H1 (cell line): ENCODE measurements around the gene PCDH19. TPM values are rescaled to one million over a fixed set of nuclear protein-coding genes. Genes with fewer than 3 reads are reported as not detected.

ENCODE experiments used
- polyA plus RNA-seq, 7 experiments: library from polyadenylated mRNA; depleted of rRNA in 3 of 7; stranded (reverse) in 5 of 7; unstranded in 2 of 7; fragments of >200 nt in 5 of 7; fragments of 200-250 nt in 2 of 7; gene quantifications; 1 replicate in 5 of 7; 2 replicates in 1 of 7; 4 replicates in 1 of 7; pipeline versions ENCODE4 v1.2.1 to v1.2.3, GENCODE V29; 2011 to 2013; ENCODE audit warnings: missing spikeins in 2 of 7, mixed read lengths in 2 of 7
- total RNA-seq: library from RNA; stranded (reverse); fragmentation: NEBNext Ultra II Directional; extraction: Animal tissue kit (Norgen Biotek cat#: 25700); gene quantifications from 2 replicates; pipeline ENCODE4 v1.2.1, GENCODE V29; 2021

The PCDH19 gene
- total and polyA plus RNA-seq, 2 of the 8 experiments (the other 6 are each of a cell fraction or from before 2014, with no cell fraction given), result 0.12 to 1.2 TPM

Other genes with a start within 250 kb of the PCDH19 start
- 2.1 TPM in 2 replicates for gene TNMD, start 174.7 kb upstream of the PCDH19 start, total RNA-seq
- 0.85 and 1.4 TPM in 2 replicates for gene TNMD, start 174.7 kb upstream of the PCDH19 start, polyA plus RNA-seq (2011; rRNA removed)
- gene TSPAN6, start 226.5 kb upstream of the PCDH19 start, total RNA-seq, result 56.8 and 58.1 TPM in 2 replicates
- gene TSPAN6, start 226.5 kb upstream of the PCDH19 start, polyA plus RNA-seq (2011; rRNA removed), result 41.7 and 67.7 TPM in 2 replicates
- not detected in 2 replicates for gene SRPX2, start 233.9 kb upstream of the PCDH19 start, total RNA-seq
- not detected in 2 replicates for gene SRPX2, start 233.9 kb upstream of the PCDH19 start, polyA plus RNA-seq (2011; rRNA removed)